Transverse colon (tissue), 4 donors: ENCODE data around the gene CNOT10. TPM values are rescaled to one million over a fixed set of nuclear protein-coding genes. Genes with fewer than 3 reads are reported as not detected.
A peak's percentile ranks its signal among the peaks of the same experiment; 100 is the strongest.

Source experiments
- DNase-seq: peaks from one replicate; pipeline ENCODE4 v3.0.0-alpha.2; 2019
- H3K27ac ChIP-seq, 4 donors: fragments of 200-600 bp; sonication (generic); 2 replicates each; pipeline ENCODE4 v1.5.1; 2016 to 2018; ENCODE audit warnings: inconsistent platforms in 4 of 4
- H3K27me3 ChIP-seq: fragments of 200-600 bp; sonication (generic); 2 replicates; pipeline ENCODE4 v1.5.1; 2017; ENCODE audit warnings: inconsistent platforms
- H3K36me3 ChIP-seq, 4 donors: fragments of 200-600 bp; sonication (generic); 2 replicates each; pipeline ENCODE4 v1.5.1; 2017 to 2019; ENCODE audit warnings: inconsistent platforms in 4 of 4
- H3K4me1 ChIP-seq, 4 donors: fragments of 200-600 bp; sonication (generic); 2 replicates each; pipeline ENCODE4 v1.5.1; 2017 to 2020; ENCODE audit warnings: inconsistent platforms in 4 of 4
- H3K4me3 ChIP-seq, 4 donors: fragments of 200-600 bp; sonication (generic); 1 replicate in 1 of 4; 2 replicates in 3 of 4; pipeline versions ENCODE4 v1.5.1 to v1.6.1; 2017 to 2019; ENCODE audit warnings: inconsistent platforms in 4 of 4
- H3K9me3 ChIP-seq, 2 donors: fragments of 200-600 bp; sonication (generic); 2 replicates each; pipeline ENCODE4 v1.5.1; 2017 to 2019; ENCODE audit warnings: inconsistent platforms in 2 of 2
- EP300 ChIP-seq: sonication (generic); formaldehyde crosslinking; IDR thresholded peaks from one replicate; pipeline ENCODE4 v1.6.1; 2017; ENCODE audit warnings: antibody characterized with exemption, low read depth
- POLR2A ChIP-seq: fragments of 450-650 bp; IDR thresholded peaks from one replicate; pipeline ENCODE4 v1.6.1; 2016; ENCODE audit warnings: antibody characterized with exemption, mild to moderate bottlenecking, moderate library complexity
- POLR2AphosphoS5 ChIP-seq, 3 donors: sonication (generic); formaldehyde crosslinking; IDR thresholded peaks; one replicate each; pipeline ENCODE4 v1.6.1; 2016; ENCODE audit warnings: antibody characterized with exemption in 3 of 3
- WGBS, 2 donors: methylation state at CpG; one replicate each; pipeline ENCODE4 v1.1.5; 2018; ENCODE audit warnings: low coverage in 1 of 2; 5-methylcytosine and 5-hydroxymethylcytosine counted together
- in situ Hi-C, 4 donors: fragments of 200-750 bp; cut with MboI; loops; one replicate each; pipeline versions ENCODE4 v1.15.0 to v1.15.1; 2017; ENCODE audit warnings: low sequenced_read_pairs in 3 of 4, low pct_ligation_motif_present in 1 of 4, low pct_unique_long_range_greater_than_20kb in 1 of 4
- intact Hi-C: fragments of 100-400 bp; cut with DNase I; formaldehyde crosslinking; loops from one replicate; pipeline ENCODE4 v1.15.1; 2023; ENCODE audit warnings: low total_unique reads
- total RNA-seq, 4 donors: library from RNA; depleted of rRNA; stranded (reverse); fragments of >200 nt; gene quantifications; one replicate each; pipeline ENCODE4 v1.1.0, GENCODE V29; 2016
- TF ChIP-seq, protein P1 (sequence below), 5 experiments: fragments of 200-600 bp in 3 of 5; fragments of 450-650 bp in 2 of 5; sonication (generic) in 3 of 5; IDR thresholded peaks; 1 replicate in 2 of 5; 2 replicates in 3 of 5; pipeline ENCODE4 v1.5.1; 2016 to 2017; ENCODE audit warnings: antibody characterized with exemption in 5 of 5, inconsistent platforms in 3 of 5, mild to moderate bottlenecking in 2 of 5, moderate library complexity in 1 of 5

The CNOT10 gene
- total RNA-seq, 4 donors from 2014 or later, result 13.8 to 34.6 (median 25.2) TPM

DNA sequence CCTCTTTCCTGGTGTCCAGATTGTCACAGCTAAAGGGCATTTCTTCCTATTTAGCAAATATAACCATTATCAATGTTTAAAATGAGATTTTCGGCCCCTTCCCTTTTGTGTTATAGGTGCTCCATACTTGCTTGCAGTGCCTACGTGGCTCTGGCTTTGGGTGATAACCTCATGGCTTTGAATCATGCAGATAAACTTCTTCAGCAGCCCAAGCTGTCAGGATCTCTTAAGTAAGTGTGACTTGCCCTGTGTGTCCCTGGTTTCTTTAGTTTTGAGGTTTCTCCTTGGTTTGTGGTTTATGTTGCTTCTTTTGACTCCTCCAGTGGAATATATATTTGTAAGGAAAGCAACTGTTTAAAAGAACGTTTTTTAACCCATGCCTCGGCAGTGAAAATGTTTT is 74.4 kb downstream of the CNOT10 start:
- TF ChIP-seq, protein P1, sequence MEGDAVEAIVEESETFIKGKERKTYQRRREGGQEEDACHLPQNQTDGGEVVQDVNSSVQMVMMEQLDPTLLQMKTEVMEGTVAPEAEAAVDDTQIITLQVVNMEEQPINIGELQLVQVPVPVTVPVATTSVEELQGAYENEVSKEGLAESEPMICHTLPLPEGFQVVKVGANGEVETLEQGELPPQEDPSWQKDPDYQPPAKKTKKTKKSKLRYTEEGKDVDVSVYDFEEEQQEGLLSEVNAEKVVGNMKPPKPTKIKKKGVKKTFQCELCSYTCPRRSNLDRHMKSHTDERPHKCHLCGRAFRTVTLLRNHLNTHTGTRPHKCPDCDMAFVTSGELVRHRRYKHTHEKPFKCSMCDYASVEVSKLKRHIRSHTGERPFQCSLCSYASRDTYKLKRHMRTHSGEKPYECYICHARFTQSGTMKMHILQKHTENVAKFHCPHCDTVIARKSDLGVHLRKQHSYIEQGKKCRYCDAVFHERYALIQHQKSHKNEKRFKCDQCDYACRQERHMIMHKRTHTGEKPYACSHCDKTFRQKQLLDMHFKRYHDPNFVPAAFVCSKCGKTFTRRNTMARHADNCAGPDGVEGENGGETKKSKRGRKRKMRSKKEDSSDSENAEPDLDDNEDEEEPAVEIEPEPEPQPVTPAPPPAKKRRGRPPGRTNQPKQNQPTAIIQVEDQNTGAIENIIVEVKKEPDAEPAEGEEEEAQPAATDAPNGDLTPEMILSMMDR (IDR thresholded peaks at IDR 0.05), result no peak
- no peak for TF ChIP-seq POLR2AphosphoS5 (IDR thresholded peaks at IDR 0.05)
- no peak for TF ChIP-seq POLR2A
- TF ChIP-seq EP300, result no peak
- 85 to 100% methylated on average over 2 to 4 of the region's 4 CpGs for WGBS, 2 donors
- no peak overlapping the region for H3K27ac ChIP-seq

DNA sequence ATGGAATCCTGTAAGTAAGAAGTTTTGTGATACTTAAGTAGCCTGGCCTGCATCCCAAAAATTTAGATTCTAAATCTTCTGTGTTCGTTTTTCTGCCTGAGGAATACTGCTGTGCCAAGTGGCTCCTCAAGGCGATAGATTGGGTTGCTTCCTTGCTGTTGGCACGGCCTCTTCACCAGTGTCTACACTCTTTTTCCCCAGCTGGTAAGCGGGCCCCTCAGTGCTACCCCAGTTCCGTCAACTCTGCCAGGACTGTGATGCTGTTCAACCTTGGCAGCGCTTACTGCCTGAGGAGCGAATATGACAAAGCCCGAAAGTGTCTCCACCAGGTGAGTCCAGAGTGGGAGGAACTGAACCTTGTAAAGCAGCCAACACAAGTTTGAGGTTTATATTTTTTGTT is 79.5 kb downstream of the CNOT10 start:
- Histone ChIP-seq H3K4me1 (no peaks in the 10 kb centered on the region), H3K4me3 (no peak overlapping the region), H3K9me3 (no peaks in the 10 kb centered on the region), H3K27me3 (no peaks in the 10 kb centered on the region), H3K27ac (no peak overlapping the region), H3K36me3 (peaks cover 0 to 32% (median 3%) of the 10 kb centered on the region in 4 donors)
- intact Hi-C loops, result no loop called here
- in situ Hi-C loops, result no loop called here
- DNase-seq, result no peak
- 96 to 100% methylated on average over 3 to 8 of the region's 8 CpGs for WGBS, 2 donors
- no peak for TF ChIP-seq POLR2AphosphoS5 (IDR thresholded peaks at IDR 0.05)
- TF ChIP-seq POLR2A, result no peak
- TF ChIP-seq, protein P1 (IDR thresholded peaks at IDR 0.05), result no peak
- no peak for TF ChIP-seq EP300

More for the DNA sequence above, 74.4 kb downstream of the CNOT10 start:
- H3K9me3 ChIP-seq, result no peaks in the 10 kb centered on the region
- intact Hi-C loops (no loop called here), in situ Hi-C loops (no loop called here)
- no peak for DNase-seq
- H3K4me3 ChIP-seq, result no peak overlapping the region
- peaks cover 0 to 20% (median 3%) of the 10 kb centered on the region in 4 donors for H3K36me3 ChIP-seq
- H3K27me3 ChIP-seq, result no peaks in the 10 kb centered on the region
- H3K4me1 ChIP-seq, result no peaks in the 10 kb centered on the region

DNA sequence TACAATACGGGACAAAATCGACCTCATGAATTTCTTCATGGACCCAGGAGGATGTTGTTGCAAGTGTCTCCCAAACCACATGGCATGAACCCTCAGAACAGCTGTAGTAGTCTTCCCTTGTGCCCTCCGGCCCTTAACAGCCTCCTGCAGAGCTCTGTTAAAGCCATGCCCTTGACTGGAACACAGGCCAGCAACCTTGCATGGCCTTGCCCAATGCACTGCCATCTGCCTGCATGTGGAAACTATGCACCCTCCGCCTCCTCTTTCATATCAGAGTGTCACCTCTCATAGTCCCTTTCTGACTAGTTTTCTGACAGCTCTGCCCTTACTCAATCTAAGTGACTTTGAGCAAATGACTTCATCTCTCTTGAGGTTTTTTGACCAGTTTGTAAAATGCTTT is 93.4 kb downstream of the CNOT10 start:
- peaks cover 0 to 10% (median 4%) of the 10 kb centered on the region in 4 donors for H3K4me1 ChIP-seq
- DNase-seq, result no peak
- H3K4me3 ChIP-seq, result no peak overlapping the region
- peaks cover 10% of the 10 kb centered on the region for H3K27me3 ChIP-seq
- no peak overlapping the region for H3K27ac ChIP-seq
- TF ChIP-seq POLR2AphosphoS5 (IDR thresholded peaks at IDR 0.05) (no peak), EP300 (no peak)
- TF ChIP-seq, protein P1 (IDR thresholded peaks at IDR 0.05), result no peak
- 89% methylated on average over 4 of the region's 4 CpGs; no CpG with 5 or more reads in 1 of the 2 donors for WGBS, 2 donors
- intact Hi-C loops, result no loop called here
- no peaks in the 10 kb centered on the region for H3K9me3 ChIP-seq
- in situ Hi-C loops, result no loop called here
- H3K36me3 ChIP-seq, result peaks cover 0 to under 1% (median 0%) of the 10 kb centered on the region in 4 donors

DNA sequence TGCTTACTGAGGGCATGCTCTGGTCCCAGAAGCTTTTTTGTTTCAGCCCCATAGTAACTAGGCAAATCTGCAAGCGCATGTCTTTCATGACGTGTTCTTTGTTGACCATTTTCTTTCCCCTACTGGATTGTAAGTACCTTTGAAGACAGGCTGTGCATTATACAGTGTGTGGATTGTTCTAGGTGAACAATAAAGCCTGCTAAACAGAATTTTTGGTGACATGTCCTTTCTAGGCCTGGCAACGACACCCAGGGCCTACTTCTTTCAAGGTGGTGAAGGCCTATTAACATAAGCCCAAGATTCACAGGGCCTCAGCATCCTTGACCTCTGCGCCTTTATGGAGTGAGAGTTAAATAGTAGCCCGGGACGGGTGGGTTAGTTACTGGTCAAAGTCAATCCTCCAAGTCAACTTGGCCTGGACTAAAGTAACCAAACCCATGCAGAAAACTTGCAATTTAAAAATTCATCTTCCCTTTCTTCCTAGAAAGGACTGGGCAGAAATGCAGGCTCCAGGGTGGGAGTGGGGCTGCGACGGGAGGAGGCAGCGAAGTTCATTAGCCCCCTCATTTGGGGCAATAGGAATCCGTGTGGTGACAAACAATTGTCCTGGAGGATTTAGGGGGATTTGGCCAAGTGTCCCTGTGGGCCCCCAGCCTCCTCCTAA is 95.2 kb downstream of the CNOT10 start:
- Histone ChIP-seq H3K4me3 (peak overlapping the region in 2 of 4 donors; percentile 45 to 71), H3K4me1 (peaks cover 0 to 10% (median 4%) of the 10 kb centered on the region in 4 donors), H3K27me3 (peaks cover 10% of the 10 kb centered on the region), H3K36me3 (no peaks in the 10 kb centered on the region), H3K27ac (no peak overlapping the region), H3K9me3 (no peaks in the 10 kb centered on the region)
- no peak for DNase-seq
- TF ChIP-seq EP300, result no peak
- WGBS, 2 donors, result 69 to 84% methylated on average over 6 to 10 of the region's 10 CpGs
- in situ Hi-C loops (no loop called here), intact Hi-C loops (no loop called here)

DNA sequence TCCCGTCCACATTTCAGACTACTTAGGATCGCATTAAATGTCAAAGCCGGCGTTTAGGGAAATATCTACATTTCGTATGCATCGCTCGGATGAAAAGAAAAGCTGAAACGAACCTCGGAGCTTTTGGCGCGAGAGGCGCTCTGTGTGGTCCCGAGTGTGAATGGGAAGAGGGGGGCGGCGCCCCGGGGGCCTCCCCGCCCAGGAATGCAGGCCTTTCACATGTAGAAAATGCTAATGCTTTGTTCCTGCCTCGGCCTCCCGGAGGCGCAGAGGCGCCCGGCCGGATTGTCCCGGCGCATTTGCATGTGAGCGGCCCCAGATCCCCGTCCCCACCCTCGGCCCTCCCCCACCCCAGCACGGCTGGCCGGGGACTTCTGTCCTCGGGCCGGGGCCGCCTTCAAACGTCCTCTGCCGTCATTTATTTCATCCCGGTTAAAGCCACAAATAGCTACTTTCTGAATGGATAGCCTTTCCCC is 95.8 kb downstream of the CNOT10 start:
- 11% methylated on average over 31 of the region's 36 CpGs; no CpG with 5 or more reads in 1 of the 2 donors for WGBS, 2 donors
- Histone ChIP-seq H3K9me3 (no peaks in the 10 kb centered on the region), H3K4me3 (peak overlapping the region; percentile 13 to 71 (median 40)), H3K27ac (peak overlapping the region in 1 of 4 donors; percentile 36), H3K4me1 (peaks cover 0 to 10% (median 4%) of the 10 kb centered on the region in 4 donors), H3K36me3 (no peaks in the 10 kb centered on the region), H3K27me3 (peaks cover 10% of the 10 kb centered on the region)
- intact Hi-C loops, result no loop called here
- no peak for TF ChIP-seq POLR2AphosphoS5 (IDR thresholded peaks at IDR 0.05)
- no peak for TF ChIP-seq POLR2A
- TF ChIP-seq, protein P1 (IDR thresholded peaks at IDR 0.05), result no peak
- TF ChIP-seq EP300, result no peak
- in situ Hi-C loops, result no loop called here
- DNase-seq, result peak; percentile 41
